OCI-LY1 (cell line): Measurements from ENCODE around the gene PCSK2.

Experiments used
- H2AFZ ChIP-seq: fragments of 200-600 bp; sonication (generic), shearing (Covaris generic); 2 replicates; pipeline ENCODE4 v1.6.0; 2014; ENCODE audit warnings: antibody characterized with exemption, mild to moderate bottlenecking, low read length
- H3F3A ChIP-seq: fragments of 200-600 bp; sonication (generic), shearing (Covaris generic); 2 replicates; pipeline ENCODE4 v1.6.0; 2014; ENCODE audit warnings: mild to moderate bottlenecking, antibody characterized with exemption, low read length, moderate library complexity; ENCODE audit not compliant: insufficient read depth
- H3K27ac ChIP-seq: fragments of 200-600 bp; sonication (generic); 2 replicates; pipeline ENCODE4 v1.5.1; 2014; ENCODE audit warnings: low read length, mixed run types, mild to moderate bottlenecking, low read depth; ENCODE audit not compliant: poor library complexity, severe bottlenecking
- H3K27me3 ChIP-seq: fragments of 200-600 bp; sonication (generic); 2 replicates; pipeline ENCODE4 v1.6.0; 2014; ENCODE audit warnings: antibody characterized with exemption, mild to moderate bottlenecking, low read length, moderate library complexity; ENCODE audit not compliant: insufficient read depth
- H3K36me3 ChIP-seq: fragments of 200-600 bp; sonication (generic); 2 replicates; pipeline ENCODE4 v1.6.1; 2014; ENCODE audit warnings: mild to moderate bottlenecking, antibody characterized with exemption, low read length, moderate library complexity, mixed read lengths; ENCODE audit not compliant: insufficient read depth
- H3K4me1 ChIP-seq: fragments of 200-600 bp; sonication (generic); 2 replicates; pipeline ENCODE4 v1.5.1; 2014; ENCODE audit warnings: mild to moderate bottlenecking, low read length, moderate library complexity; ENCODE audit not compliant: insufficient read depth, severe bottlenecking
- H3K4me2 ChIP-seq: fragments of 200-600 bp; sonication (generic), shearing (Covaris generic); 2 replicates; pipeline ENCODE4 v1.6.1; 2014; ENCODE audit warnings: low read length
- H3K4me3 ChIP-seq: fragments of 200-600 bp; sonication (generic); 2 replicates; pipeline ENCODE4 v1.5.1; 2014; ENCODE audit warnings: low read length, low read depth, mild to moderate bottlenecking, mixed read lengths; ENCODE audit not compliant: poor library complexity, severe bottlenecking
- H3K79me2 ChIP-seq: fragments of 200-600 bp; shearing (Covaris generic); 2 replicates; pipeline ENCODE4 v1.6.1; 2016; ENCODE audit warnings: mixed run types, low read length, mixed read lengths; ENCODE audit not compliant: insufficient read depth
- H3K9ac ChIP-seq: fragments of 200-600 bp; sonication (generic), shearing (Covaris generic); 2 replicates; pipeline ENCODE4 v1.6.1; 2014; ENCODE audit warnings: mild to moderate bottlenecking, low read length, mixed read lengths
- H3K9me2 ChIP-seq: fragments of 200-600 bp; sonication (generic), shearing (Covaris generic); 2 replicates; pipeline ENCODE4 v1.6.1; 2014; ENCODE audit warnings: low read depth, mild to moderate bottlenecking, low read length, mixed read lengths
- H3K9me3 ChIP-seq: fragments of 200-600 bp; shearing (Covaris generic); 2 replicates; pipeline ENCODE4 v1.6.1; 2014; ENCODE audit warnings: low read length, mixed read lengths
- H4K20me1 ChIP-seq: fragments of 200-600 bp; sonication (generic), shearing (Covaris generic); 2 replicates; pipeline ENCODE4 v1.6.0; 2016; ENCODE audit warnings: mild to moderate bottlenecking, low read length; ENCODE audit not compliant: insufficient read depth
- EZH2 ChIP-seq: fragments of 200-600 bp; sonication (generic), shearing (Covaris generic); IDR thresholded peaks from 2 replicates; pipeline ENCODE4 v1.8.0; 2017; ENCODE audit warnings: borderline replicate concordance, mixed run types, mild to moderate bottlenecking, antibody characterized with exemption, low read length, moderate library complexity, mixed read lengths
- TF ChIP-seq, protein P1 (sequence below): fragments of 200-600 bp; sonication (generic), shearing (Covaris generic); IDR thresholded peaks from 2 replicates; pipeline ENCODE4 v1.5.1; 2017; ENCODE audit warnings: mild to moderate bottlenecking, antibody characterized with exemption, low read length, moderate library complexity, mixed read lengths

Gene PCSK2

DNA sequence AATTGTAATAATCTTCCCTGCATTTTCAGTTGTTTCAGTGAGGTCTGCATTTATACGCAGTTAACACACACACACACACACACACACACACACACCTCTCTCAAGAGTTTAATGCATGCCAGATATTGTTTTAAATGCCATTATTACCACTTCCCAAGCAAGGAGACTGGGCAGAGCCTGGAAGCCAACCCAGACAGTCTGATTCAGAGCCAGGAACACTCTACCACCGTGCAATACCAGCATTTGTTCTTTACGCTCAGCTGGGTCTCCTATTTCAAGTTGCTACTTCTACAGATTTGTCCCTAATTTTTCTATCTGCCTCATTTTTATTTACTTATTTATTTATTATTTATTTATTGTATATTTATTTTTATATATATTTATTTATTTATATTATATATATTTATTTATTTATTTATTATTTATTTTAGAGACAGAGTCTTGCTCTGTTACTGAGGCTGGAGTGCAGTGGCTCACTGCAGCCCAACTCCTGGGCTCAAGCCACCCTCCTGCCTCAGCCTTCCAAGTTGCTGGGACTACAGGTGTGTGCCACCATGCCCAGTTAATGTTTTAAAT is 68.4 kb downstream of the PCSK2 start:
- no peaks in the 10 kb centered on the region for H3K79me2 ChIP-seq
- no peak overlapping the region for H2AFZ ChIP-seq
- H3K4me2 ChIP-seq = no peak overlapping the region
- H3K9ac ChIP-seq = no peak overlapping the region
- no peaks in the 10 kb centered on the region for H4K20me1 ChIP-seq
- no peaks in the 10 kb centered on the region for H3K9me3 ChIP-seq
- no peaks in the 10 kb centered on the region for H3K4me1 ChIP-seq
- no peak overlapping the region for H3K27ac ChIP-seq
- no peak for TF ChIP-seq EZH2
- TF ChIP-seq, protein P1, sequence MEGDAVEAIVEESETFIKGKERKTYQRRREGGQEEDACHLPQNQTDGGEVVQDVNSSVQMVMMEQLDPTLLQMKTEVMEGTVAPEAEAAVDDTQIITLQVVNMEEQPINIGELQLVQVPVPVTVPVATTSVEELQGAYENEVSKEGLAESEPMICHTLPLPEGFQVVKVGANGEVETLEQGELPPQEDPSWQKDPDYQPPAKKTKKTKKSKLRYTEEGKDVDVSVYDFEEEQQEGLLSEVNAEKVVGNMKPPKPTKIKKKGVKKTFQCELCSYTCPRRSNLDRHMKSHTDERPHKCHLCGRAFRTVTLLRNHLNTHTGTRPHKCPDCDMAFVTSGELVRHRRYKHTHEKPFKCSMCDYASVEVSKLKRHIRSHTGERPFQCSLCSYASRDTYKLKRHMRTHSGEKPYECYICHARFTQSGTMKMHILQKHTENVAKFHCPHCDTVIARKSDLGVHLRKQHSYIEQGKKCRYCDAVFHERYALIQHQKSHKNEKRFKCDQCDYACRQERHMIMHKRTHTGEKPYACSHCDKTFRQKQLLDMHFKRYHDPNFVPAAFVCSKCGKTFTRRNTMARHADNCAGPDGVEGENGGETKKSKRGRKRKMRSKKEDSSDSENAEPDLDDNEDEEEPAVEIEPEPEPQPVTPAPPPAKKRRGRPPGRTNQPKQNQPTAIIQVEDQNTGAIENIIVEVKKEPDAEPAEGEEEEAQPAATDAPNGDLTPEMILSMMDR = no peak
- no peaks in the 10 kb centered on the region for H3K36me3 ChIP-seq
- H3K27me3 ChIP-seq = no peaks in the 10 kb centered on the region
- H3K4me3 ChIP-seq = no peak overlapping the region
- H3K9me2 ChIP-seq = no peaks in the 10 kb centered on the region
- H3F3A ChIP-seq = no peaks in the 10 kb centered on the region

DNA sequence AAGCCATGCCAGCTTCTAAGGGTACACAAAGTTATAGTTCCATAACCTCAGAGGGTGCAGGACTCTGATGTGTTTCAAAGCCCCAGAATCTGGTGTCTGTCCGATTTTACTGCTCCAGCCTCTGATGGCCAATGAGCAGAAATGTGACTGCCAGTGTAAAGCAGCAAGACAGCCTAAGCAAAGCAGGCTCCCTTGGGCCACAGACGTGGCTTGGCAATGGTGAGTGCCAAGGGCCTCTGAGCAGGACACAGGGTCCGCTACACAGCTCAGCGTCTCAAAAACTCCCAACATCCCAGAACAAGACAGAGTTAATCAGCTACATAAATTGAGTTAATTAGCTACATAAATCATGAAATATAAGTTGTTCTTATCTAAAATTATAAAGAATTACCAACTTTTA is 69.2 kb downstream of the PCSK2 start:
- Histone ChIP-seq H3K4me1 (no peaks in the 10 kb centered on the region), H3K9me3 (no peaks in the 10 kb centered on the region), H3K79me2 (no peaks in the 10 kb centered on the region), H3K27ac (no peak overlapping the region), H3K9me2 (no peaks in the 10 kb centered on the region), H3K27me3 (no peaks in the 10 kb centered on the region), H3K9ac (no peak overlapping the region), H3K4me2 (no peak overlapping the region), H4K20me1 (no peaks in the 10 kb centered on the region), H3K4me3 (no peak overlapping the region), H3K36me3 (no peaks in the 10 kb centered on the region), H3F3A (no peaks in the 10 kb centered on the region), H2AFZ (no peak overlapping the region)
- TF ChIP-seq, protein P1 = no peak
- no peak for TF ChIP-seq EZH2

DNA sequence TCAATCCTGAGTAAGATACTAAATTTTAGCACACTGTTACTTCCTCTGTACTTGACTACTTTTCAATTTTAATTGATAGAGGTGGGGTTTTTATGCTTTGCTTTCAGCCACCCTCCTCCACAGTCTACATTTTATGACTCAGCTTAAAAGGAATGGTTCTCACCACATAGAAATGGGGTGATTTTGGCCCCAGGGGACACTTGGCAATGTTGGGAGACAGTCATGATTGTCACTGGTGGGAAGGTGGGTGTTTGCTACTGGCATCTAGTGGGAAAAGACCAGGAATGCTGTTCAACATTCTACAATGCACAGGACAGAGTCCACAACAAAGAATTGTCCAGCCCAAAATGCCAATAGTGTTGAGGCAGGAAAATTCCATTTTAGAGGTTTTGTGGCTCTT is 71.3 kb downstream of the PCSK2 start:
- Histone ChIP-seq H4K20me1 (no peaks in the 10 kb centered on the region), H3K27ac (no peak overlapping the region), H3K9ac (no peak overlapping the region), H3K27me3 (no peaks in the 10 kb centered on the region), H3K9me3 (no peaks in the 10 kb centered on the region), H3K79me2 (no peaks in the 10 kb centered on the region), H3K4me2 (no peak overlapping the region), H3F3A (no peaks in the 10 kb centered on the region), H2AFZ (no peak overlapping the region), H3K36me3 (no peaks in the 10 kb centered on the region), H3K9me2 (no peaks in the 10 kb centered on the region), H3K4me3 (no peak overlapping the region), H3K4me1 (no peaks in the 10 kb centered on the region)
- TF ChIP-seq, protein P1 = no peak
- no peak for TF ChIP-seq EZH2
